ENCODE measurements around the gene UBTD2.
"Not testable (repeated sequence)": the region's sequence is repeated elsewhere in the genome, so short reads cannot be mapped to it uniquely, and the experiment has no call there.

The UBTD2 gene

GRCh38 chr5:172287140-172287539 is 3.6 kb upstream of the UBTD2 start:
- H3K27ac ChIP-seq (ENCODE audit: low read length); H3K9me3 ChIP-seq (ENCODE audit: control insufficient read depth, low read depth, low read length); H3K4me1 ChIP-seq (ENCODE audit: control insufficient read depth, low read depth, low read length); H3K36me3 ChIP-seq (ENCODE audit: control insufficient read depth, low read depth, low read length); H3K27me3 ChIP-seq (ENCODE audit: control insufficient read depth, insufficient read depth, low read length); H3K9ac ChIP-seq (ENCODE audit: low read length); H3K4me3 ChIP-seq (ENCODE audit: low read length): not testable (repeated sequence)

GRCh38 chr5:172285226-172286143 is 1.9 kb upstream of the UBTD2 start:
- H3K4me3 ChIP-seq (ENCODE audit: low read length), result no peak overlapping the region
- no peak overlapping the region for H3K27ac ChIP-seq (ENCODE audit: low read length)
- no peaks in the 10 kb centered on the region for H3K9me3 ChIP-seq (ENCODE audit: control insufficient read depth, low read depth, low read length)
- H3K9ac ChIP-seq (ENCODE audit: low read length), result no peak overlapping the region
- peaks cover 8% of the 10 kb centered on the region for H3K27me3 ChIP-seq (ENCODE audit: control insufficient read depth, insufficient read depth, low read length)
- no peaks in the 10 kb centered on the region for H3K36me3 ChIP-seq (ENCODE audit: control insufficient read depth, low read depth, low read length)
- H3K4me1 ChIP-seq (ENCODE audit: control insufficient read depth, low read depth, low read length), result peaks cover 22% of the 10 kb centered on the region

DNA sequence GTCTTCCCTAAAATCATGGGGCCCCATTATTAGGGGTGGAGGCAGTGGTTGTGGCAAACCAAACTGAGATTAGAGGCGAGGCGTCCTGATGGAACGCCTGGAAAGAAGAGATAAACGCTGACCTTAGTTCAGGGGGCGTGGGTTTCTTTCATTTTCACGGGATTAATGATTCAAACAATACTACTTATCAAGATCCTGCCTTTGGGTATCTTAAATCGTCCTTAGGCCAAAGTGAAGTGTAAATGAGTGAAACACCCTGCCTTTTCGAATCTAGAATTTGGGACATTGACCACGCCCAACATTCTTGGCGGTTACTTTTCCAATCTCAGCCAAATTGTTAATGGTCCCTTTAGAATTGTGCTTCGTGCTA is 1.0 kb upstream of the UBTD2 start:
- peaks cover 8% of the 10 kb centered on the region for H3K27me3 ChIP-seq (ENCODE audit: control insufficient read depth, insufficient read depth, low read length)
- no peaks in the 10 kb centered on the region for H3K9me3 ChIP-seq (ENCODE audit: control insufficient read depth, low read depth, low read length)
- H3K27ac ChIP-seq (ENCODE audit: low read length), result no peak overlapping the region
- H3K4me1 ChIP-seq (ENCODE audit: control insufficient read depth, low read depth, low read length), result peaks cover 22% of the 10 kb centered on the region
- H3K9ac ChIP-seq (ENCODE audit: low read length), result peak overlapping the region; percentile 90
- H3K4me3 ChIP-seq (ENCODE audit: low read length), result peak overlapping the region; percentile 88
- no peaks in the 10 kb centered on the region for H3K36me3 ChIP-seq (ENCODE audit: control insufficient read depth, low read depth, low read length)

GRCh38 chr5:172283862-172284610 is 472 bp upstream of the UBTD2 start:
- H3K27ac ChIP-seq (ENCODE audit: low read length), result no peak overlapping the region
- peak overlapping the region; percentile 90 for H3K9ac ChIP-seq (ENCODE audit: low read length)
- no peaks in the 10 kb centered on the region for H3K36me3 ChIP-seq (ENCODE audit: control insufficient read depth, low read depth, low read length)
- H3K4me1 ChIP-seq (ENCODE audit: control insufficient read depth, low read depth, low read length), result peaks cover 22% of the 10 kb centered on the region
- H3K27me3 ChIP-seq (ENCODE audit: control insufficient read depth, insufficient read depth, low read length), result peaks cover 8% of the 10 kb centered on the region
- H3K9me3 ChIP-seq (ENCODE audit: control insufficient read depth, low read depth, low read length), result no peaks in the 10 kb centered on the region
- H3K4me3 ChIP-seq (ENCODE audit: low read length), result peak overlapping the region; percentile 88

DNA sequence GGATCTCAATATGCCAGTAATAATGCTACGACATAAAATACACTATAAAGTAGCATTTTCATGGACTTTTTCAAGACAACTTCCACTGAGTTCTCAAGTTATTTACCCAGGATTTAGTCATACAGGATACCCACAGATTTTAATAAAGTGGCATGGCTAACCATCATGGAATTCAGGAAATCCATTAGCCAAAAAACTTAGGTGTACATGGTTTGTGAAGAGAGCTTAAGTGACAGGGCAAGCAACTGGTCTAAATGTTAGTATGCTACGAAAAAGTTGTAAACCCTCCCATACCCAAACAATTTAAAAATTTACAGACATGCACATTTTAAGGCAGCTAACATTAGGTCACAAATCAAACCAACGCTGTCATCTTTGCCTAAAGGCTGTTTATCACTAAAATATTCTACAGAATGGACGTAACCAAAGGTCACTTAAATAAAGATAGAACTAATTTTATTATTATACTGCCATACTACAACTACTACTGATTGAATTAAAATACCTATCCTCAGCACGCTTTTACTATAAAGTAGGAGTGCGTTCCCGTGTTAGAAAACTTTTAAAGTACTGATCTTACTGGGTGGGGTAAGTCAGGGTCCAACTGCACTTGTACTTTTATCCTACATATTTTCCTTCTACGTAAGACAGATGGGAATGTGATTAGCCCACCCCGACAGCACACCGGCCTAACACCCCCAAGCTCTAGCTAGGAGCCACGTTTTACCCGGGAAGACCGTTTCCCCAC is 1.1 kb downstream of the UBTD2 start:
- Histone ChIP-seq H3K9ac (ENCODE audit: low read length) (peak overlapping the region; percentile 96), H3K4me1 (ENCODE audit: control insufficient read depth, low read depth, low read length) (peaks cover 22% of the 10 kb centered on the region), H3K4me3 (ENCODE audit: low read length) (peak overlapping the region; percentile 85), H3K9me3 (ENCODE audit: control insufficient read depth, low read depth, low read length) (no peaks in the 10 kb centered on the region), H3K27me3 (ENCODE audit: control insufficient read depth, insufficient read depth, low read length) (peaks cover 8% of the 10 kb centered on the region), H3K36me3 (ENCODE audit: control insufficient read depth, low read depth, low read length) (peaks cover 2% of the 10 kb centered on the region), H3K27ac (ENCODE audit: low read length) (peak overlapping the region; percentile 80)

- Histone ChIP-seq H3K4me3 (ENCODE audit: low read length) (peak overlapping the region; percentile 85), H3K9me3 (ENCODE audit: control insufficient read depth, low read depth, low read length) (no peaks in the 10 kb centered on the region), H3K36me3 (ENCODE audit: control insufficient read depth, low read depth, low read length) (peaks cover 2% of the 10 kb centered on the region), H3K4me1 (ENCODE audit: control insufficient read depth, low read depth, low read length) (peaks cover 22% of the 10 kb centered on the region), H3K27ac (ENCODE audit: low read length) (no peak overlapping the region), H3K27me3 (ENCODE audit: control insufficient read depth, insufficient read depth, low read length) (peaks cover 8% of the 10 kb centered on the region), H3K9ac (ENCODE audit: low read length) (peak overlapping the region; percentile 96)
These were observed 2.2 kb downstream of the UBTD2 start for GRCh38 chr5:172281346-172281745.

- H3K27ac ChIP-seq (ENCODE audit: low read length), result no peak overlapping the region
- H3K27me3 ChIP-seq (ENCODE audit: control insufficient read depth, insufficient read depth, low read length), result peaks cover 8% of the 10 kb centered on the region
- no peaks in the 10 kb centered on the region for H3K9me3 ChIP-seq (ENCODE audit: control insufficient read depth, low read depth, low read length)
- peaks cover 22% of the 10 kb centered on the region for H3K4me1 ChIP-seq (ENCODE audit: control insufficient read depth, low read depth, low read length)
- peaks cover 2% of the 10 kb centered on the region for H3K36me3 ChIP-seq (ENCODE audit: control insufficient read depth, low read depth, low read length)
- H3K9ac ChIP-seq (ENCODE audit: low read length), result no peak overlapping the region
- H3K4me3 ChIP-seq (ENCODE audit: low read length), result peak overlapping the region; percentile 85
These were observed 2.6 kb downstream of the UBTD2 start for GRCh38 chr5:172280929-172281328.

DNA sequence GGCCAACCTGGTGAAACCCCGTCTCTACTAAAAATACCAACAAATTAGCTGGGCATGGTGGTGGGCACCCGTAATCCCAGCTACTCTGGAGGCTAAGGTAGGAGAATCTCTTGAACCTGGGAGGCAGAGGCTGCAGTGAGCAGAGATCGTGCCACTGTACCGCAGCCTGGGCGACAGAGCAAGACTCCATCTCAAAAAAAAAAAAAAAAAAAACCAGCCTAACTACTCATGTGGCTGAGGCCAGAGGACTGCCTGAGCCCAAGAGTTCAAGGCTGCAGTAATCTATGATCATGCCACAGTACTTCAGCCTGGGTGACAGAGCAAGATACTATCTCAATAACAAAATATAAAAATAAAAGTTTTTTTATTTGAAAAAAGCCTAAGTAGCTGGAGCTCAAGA is 3.2 kb downstream of the UBTD2 start:
- Histone ChIP-seq H3K4me1 (ENCODE audit: control insufficient read depth, low read depth, low read length) (peaks cover 22% of the 10 kb centered on the region), H3K27me3 (ENCODE audit: control insufficient read depth, insufficient read depth, low read length) (peaks cover 5% of the 10 kb centered on the region), H3K9me3 (ENCODE audit: control insufficient read depth, low read depth, low read length) (no peaks in the 10 kb centered on the region), H3K27ac (ENCODE audit: low read length) (no peak overlapping the region), H3K4me3 (ENCODE audit: low read length) (no peak overlapping the region), H3K9ac (ENCODE audit: low read length) (no peak overlapping the region), H3K36me3 (ENCODE audit: control insufficient read depth, low read depth, low read length) (peaks cover 2% of the 10 kb centered on the region)

DNA sequence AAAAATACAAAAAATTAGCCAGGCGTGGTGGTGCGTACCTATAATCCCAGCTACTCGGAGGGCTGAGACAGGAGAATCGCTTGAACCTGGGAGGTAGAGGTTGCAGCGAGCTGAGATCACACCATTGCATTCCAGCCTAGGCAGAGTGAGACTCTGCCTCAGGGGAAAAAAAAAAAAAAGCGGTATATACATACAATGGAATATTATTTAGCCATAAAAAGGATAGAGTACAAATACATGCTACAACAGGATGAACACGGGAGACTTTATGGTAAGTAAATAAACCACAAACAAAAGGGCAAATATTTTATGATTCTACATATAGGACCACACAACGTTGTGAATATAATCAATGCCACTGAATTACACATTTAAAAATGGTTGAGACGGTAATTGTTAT is 5.2 kb downstream of the UBTD2 start:
- Histone ChIP-seq H3K4me3 (ENCODE audit: low read length) (no peak overlapping the region), H3K9ac (ENCODE audit: low read length) (no peak overlapping the region), H3K27ac (ENCODE audit: low read length) (no peak overlapping the region), H3K4me1 (ENCODE audit: control insufficient read depth, low read depth, low read length) (peaks cover 17% of the 10 kb centered on the region), H3K9me3 (ENCODE audit: control insufficient read depth, low read depth, low read length) (no peaks in the 10 kb centered on the region), H3K27me3 (ENCODE audit: control insufficient read depth, insufficient read depth, low read length) (no peaks in the 10 kb centered on the region), H3K36me3 (ENCODE audit: control insufficient read depth, low read depth, low read length) (peaks cover 2% of the 10 kb centered on the region)

GRCh38 chr5:172276214-172276613 is 7.3 kb downstream of the UBTD2 start:
- peaks cover 6% of the 10 kb centered on the region for H3K4me1 ChIP-seq (ENCODE audit: control insufficient read depth, low read depth, low read length)
- H3K27me3 ChIP-seq (ENCODE audit: control insufficient read depth, insufficient read depth, low read length), result no peaks in the 10 kb centered on the region
- no peaks in the 10 kb centered on the region for H3K9me3 ChIP-seq (ENCODE audit: control insufficient read depth, low read depth, low read length)
- no peak overlapping the region for H3K4me3 ChIP-seq (ENCODE audit: low read length)
- peaks cover 2% of the 10 kb centered on the region for H3K36me3 ChIP-seq (ENCODE audit: control insufficient read depth, low read depth, low read length)
- H3K27ac ChIP-seq (ENCODE audit: low read length), result no peak overlapping the region
- no peak overlapping the region for H3K9ac ChIP-seq (ENCODE audit: low read length)

GRCh38 chr5:172274951-172275753 is 8.4 kb downstream of the UBTD2 start:
- Histone ChIP-seq H3K4me1 (ENCODE audit: control insufficient read depth, low read depth, low read length) (no peaks in the 10 kb centered on the region), H3K27ac (ENCODE audit: low read length) (no peak overlapping the region), H3K9me3 (ENCODE audit: control insufficient read depth, low read depth, low read length) (no peaks in the 10 kb centered on the region), H3K27me3 (ENCODE audit: control insufficient read depth, insufficient read depth, low read length) (no peaks in the 10 kb centered on the region), H3K36me3 (ENCODE audit: control insufficient read depth, low read depth, low read length) (peaks cover 2% of the 10 kb centered on the region), H3K9ac (ENCODE audit: low read length) (no peak overlapping the region), H3K4me3 (ENCODE audit: low read length) (no peak overlapping the region)
